GM19238 (cell line): ENCODE results near the gene CARD10.
A peak's percentile ranks its signal among the peaks of the same experiment; 100 is the strongest.

ENCODE experiments used
- DNase-seq: peaks from one replicate; pipeline ENCODE4 v3.0.0; 2011; ENCODE audit warnings: low spot score; ENCODE audit not compliant: insufficient read length

The CARD10 gene

DNA sequence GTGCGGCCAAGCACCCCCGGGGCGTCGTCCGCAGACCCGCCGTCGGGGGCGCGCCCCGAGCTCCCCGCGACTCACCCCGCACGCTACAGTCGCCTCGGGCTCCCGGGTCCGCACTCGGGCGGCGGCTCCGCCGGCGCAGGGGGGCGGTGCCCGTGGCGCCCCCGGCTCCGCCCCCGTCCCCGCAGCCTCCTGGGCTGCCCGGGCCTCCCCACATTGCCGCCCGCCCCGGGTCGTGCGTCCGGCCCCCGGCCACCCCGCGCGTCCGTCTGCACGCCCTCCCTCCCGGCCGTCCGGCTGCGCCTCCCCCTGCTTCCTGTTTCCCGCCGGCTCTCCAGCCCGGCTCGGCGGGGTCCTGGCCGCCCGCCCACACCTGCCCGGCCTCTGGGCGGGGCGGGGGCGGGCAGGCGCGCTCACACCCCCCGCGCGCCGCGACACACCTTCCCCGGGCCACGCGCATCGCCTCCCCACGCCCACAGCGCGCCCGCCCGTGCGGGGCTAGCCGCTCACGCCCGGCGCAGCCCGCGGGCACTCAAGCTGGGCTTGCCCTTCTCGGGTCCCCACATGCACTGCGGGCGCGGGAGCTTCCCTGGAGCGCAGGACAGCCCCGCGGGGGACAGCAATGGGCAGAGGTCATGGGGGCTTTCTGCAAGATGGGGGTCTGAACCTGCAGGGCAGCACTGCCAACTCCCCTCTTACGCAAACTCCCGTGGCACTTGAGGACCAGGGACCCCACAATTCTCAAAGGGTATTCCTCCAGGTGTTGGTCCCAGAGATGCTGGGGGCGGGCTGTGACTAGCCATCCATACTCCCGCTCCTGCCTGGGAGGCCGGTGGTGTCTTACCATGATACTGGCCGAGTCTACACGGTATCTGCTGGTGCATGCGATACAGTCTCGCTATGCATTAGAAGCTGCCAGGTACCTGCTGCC lies at the start of gene CARD10:
Gene CARD10, minus strand, starts transcription at position 148 of the 928 bp plus-strand sequence. CDS start 215 bp downstream, outside the sequence.
- no peak for DNase-seq

GRCh38 chr22:37568448-37569008 lies 49.3 kb upstream of the CARD10 start:
- DNase-seq = no peak

DNA sequence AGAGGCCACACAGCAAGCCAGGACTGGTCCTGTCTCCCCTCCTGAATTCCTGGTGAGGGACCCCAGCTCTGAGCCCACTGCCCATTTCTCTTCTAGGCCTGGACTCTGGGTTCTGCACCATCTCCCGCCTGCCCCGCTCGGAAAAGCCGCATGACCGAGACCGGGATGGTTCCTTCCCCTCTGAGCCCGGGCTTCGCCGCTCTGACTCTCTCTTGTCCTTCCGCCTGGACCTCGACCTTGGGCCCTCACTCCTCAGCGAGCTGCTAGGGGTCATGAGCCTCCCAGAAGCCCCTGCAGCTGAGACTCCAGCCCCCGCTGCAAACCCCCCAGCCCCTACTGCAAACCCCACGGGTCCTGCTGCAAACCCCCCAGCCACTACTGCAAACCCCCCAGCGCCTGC lies 48.8 kb upstream of the CARD10 start:
- DNase-seq = no peak

- DNase-seq = peak; percentile 96
These were observed 47.9 kb upstream of the CARD10 start for GRCh38 chr22:37566903-37567798.

DNA sequence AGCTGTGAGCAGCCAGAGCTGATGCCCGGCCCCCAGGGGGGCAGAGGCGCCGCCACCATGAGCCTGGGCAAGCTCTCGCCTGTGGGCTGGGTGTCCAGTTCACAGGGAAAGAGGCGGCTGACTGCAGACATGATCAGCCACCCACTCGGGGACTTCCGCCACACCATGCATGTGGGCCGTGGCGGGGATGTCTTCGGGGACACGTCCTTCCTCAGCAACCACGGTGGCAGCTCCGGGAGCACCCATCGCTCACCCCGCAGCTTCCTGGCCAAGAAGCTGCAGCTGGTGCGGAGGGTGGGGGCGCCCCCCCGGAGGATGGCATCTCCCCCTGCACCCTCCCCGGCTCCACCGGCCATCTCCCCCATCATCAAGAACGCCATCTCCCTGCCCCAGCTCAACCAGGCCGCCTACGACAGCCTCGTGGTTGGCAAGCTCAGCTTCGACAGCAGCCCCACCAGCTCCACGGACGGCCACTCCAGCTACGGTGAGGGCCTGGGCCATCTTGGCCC lies 47.2 kb upstream of the CARD10 start:
- DNase-seq = no peak

DNA sequence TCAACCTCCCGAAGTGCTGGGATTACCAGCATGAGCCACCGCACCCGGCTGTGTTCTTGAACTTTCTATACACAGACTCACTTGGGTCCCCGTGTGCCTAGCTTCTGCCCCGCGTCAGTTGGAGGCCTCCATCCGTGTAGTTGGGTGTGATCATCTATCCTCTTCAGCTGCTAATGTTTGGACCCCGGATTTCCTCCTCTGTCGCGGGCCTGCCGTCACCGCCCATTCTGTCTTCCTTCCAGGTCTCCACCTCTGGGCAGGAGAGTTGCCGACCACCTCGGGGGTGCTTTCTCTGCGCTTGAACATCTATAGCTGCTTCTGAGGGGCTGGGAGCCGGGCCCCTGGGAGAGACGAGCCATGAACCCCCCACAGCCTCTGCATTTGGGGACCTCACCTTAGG lies 46.6 kb upstream of the CARD10 start:
- DNase-seq = no peak

DNA sequence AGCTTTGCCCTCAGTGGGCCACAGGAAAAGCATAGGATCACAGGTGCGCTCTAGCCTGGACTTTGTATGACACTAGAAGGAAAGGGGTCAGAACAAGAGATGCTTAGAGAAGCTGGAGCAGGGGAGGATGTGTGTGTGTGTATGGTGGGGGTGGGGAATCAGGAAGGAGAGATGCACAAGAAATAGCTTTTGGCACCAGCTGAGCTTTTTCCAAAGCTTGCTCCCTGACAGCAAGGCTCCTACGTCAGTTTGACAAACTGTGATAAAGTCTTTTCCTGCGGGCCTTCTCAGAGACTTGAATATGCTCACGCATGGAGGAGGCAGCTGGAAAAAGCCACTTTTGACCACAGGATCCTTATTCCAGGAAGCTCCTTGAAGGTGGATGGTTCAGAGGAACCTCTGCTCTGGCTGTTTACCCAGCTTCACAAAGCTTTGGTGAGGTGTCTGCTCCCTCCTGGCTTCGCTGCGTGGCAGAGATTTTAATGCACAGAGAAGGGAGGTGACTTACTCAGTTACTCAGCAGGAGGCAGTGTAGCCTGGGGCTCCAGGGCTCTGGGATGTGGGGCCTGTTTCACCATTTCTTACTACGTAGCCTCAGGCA lies 45.0 kb upstream of the CARD10 start:
- DNase-seq = no peak

DNA sequence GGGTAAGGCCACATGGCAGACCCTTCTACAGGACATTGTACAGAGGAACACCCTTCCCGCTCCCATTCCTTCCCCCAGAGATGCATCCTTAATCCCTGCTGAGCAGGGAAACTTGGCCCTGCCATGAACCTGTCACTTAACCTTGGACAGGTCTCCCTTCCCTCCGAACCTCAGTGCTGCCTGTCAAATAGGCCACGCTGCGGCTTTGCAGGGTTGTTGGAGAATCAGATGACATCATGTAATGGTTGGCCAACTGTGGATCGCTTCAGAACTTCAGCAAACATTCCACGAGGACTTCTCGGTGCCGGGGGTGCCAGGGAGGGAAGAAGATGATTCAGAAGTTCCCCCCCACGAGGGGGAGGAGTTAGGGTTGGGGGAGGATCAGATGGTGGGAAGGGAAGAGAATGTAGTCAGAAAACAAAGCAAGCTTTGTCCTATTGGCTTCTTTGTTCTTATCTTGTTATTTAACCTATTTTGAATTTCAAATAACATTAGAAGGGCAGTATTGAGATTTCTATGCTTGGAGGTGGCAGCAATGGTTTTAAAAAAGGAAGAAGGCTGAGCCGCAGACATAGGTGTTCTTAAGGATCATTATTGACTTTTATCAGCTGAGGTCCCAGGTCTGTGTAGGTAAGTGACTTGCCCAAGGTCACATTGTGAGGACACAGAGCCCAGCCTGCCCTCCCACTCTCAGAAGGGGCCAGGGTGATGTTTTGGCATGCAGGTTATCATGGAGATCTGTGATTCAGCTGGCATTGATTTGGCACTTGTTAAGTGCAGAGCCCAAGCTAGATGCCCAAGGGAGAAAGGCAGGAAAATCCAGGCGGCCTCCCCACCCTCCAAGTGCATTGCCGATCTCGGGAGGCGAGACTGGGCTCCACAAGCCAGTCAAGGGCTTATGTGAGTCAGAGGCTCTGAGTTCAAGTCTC lies 44.2 kb upstream of the CARD10 start:
- DNase-seq = no peak

- no peak for DNase-seq
These were observed 43.0 kb upstream of the CARD10 start for GRCh38 chr22:37562049-37562875.

- peak; percentile 77 for DNase-seq
These were observed 42.2 kb upstream of the CARD10 start for GRCh38 chr22:37561212-37562048.

DNA sequence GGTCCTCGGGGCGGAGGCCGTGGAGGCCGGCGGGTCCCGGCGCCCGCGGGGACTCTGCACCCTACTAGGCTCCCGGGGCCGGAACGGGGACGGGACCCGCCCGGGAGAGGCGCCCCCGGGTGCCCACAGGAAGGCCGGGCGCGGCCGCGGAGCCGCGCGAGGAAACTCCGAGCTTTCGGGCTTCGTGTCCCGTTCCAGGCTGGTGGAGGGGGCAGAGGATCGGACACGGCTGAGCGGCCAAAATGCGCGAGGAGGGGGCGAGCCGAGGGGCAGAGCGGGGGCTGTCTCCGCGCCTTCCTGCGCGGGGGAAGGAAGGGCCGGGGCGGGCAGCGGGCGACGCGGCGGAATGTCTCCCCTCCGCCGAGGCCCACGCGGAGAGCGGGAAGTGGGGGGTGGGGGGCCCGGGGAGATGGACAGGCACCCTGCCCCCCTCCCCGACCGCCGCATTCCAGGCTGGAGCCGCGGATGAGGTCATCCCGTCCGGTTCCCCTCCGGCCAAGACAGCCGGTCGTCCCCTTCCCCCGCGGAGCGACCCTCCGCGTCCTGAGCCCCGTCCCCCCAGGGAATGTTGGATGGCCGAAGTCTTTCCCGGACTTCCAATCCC lies 41.5 kb upstream of the CARD10 start:
- DNase-seq = no peak

DNA sequence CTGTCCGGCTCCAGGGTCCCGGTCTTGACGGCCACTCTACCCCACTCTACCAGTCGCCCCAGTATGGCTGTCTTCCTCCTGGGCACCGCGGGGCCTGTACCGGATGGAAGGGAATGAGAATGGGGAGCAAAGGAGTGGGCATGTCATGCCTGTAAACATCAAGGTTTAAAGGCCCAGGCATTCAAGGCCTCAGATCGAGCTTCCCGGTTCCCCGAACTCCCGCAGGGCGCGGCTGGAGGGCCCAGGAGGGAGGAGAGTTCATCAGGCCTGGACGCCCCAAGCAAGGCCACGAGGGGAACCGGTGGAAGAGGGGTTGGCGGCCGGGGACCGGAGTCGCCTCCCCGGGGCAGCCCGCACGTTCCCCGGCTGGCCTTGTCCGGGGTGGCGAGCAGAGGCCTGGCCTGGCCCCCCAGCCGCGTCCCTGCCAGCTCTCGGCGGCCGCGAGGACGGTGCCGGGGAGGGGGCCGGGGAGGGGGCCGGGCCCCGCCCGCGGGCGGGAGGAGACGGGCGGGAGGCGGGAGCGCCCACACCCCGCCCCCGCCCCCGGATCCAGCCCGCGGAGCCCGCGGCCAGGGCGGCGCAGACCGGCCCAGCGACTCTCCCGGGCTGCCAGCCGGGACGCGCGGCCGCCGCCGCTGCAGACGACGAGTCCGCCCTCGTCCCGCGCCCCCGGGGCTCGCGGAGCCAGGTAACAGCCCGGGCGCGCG lies 40.8 kb upstream of the CARD10 start, which contains the start of gene CDC42EP1:
Gene CDC42EP1, plus strand, starts transcription at position 580 of the 707 bp plus-strand sequence. CDS start 5,870 bp downstream, outside the sequence.
- DNase-seq = no peak

DNA sequence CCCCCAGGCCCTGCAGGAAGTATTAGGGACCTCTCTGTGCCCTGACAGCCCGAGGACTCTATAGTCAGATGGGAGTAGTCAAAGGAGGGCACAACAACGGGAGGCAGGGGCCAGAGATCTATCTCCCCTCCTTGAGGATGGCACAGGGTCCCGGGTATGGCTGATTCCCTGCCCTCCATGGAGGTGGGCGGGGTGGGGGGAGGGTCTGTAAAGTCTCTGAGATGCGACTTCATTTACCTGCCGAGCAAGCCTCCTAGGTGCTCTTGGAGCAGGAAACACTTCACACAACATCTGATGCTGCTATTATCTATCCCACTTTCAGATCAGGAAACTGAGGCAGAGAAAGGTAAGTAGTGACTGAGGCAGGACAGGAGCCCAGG lies 40.3 kb upstream of the CARD10 start:
- DNase-seq = no peak

GRCh38 chr22:37558815-37559214 lies 39.6 kb upstream of the CARD10 start:
- no peak for DNase-seq

GRCh38 chr22:37557321-37558001 lies 38.2 kb upstream of the CARD10 start:
- DNase-seq = no peak

DNA sequence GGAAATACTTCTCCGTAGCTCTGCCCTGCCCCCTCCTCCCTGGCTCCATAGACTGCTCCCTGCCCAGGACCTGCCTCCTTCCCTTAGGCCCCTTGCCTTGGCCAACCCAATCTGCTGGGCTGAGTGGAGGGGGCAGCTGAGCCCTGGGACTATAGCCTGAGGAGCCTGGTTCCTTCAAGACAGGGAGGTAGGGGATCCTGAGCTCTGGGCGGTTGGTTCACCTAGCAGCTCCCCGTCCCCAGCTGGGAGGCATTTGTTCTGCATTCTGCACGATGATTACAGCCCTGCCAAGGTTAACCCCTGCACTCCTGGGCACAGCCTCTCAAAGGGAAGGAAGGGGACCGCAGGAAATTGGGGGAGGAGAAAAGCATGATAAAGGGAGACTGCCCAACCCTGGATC lies 37.5 kb upstream of the CARD10 start:
- DNase-seq = no peak

- DNase-seq = no peak
These were observed 35.8 kb upstream of the CARD10 start for GRCh38 chr22:37555029-37555428.
